H1 (cell line): Measurements from ENCODE around the gene C17orf107. TPM values are rescaled to one million over a fixed set of nuclear protein-coding genes. Genes with fewer than 3 reads are reported as not detected.
"Not testable (repeated sequence)": the region's sequence is repeated elsewhere in the genome, so short reads cannot be mapped to it uniquely, and the experiment has no call there.

Source experiments
- CTCF ChIA-PET: fragments of 300-600 bp; sonication (Branson Sonifier 250); formaldehyde crosslinking; loops from one replicate; lab custom pipeline; 2021; ENCODE audit not compliant: partially characterized antibody; lab: Charles Lee
- POLR2A ChIA-PET: fragments of 300-600 bp; sonication (Branson Sonifier 250); formaldehyde crosslinking; loops from one replicate; lab custom pipeline; 2021; ENCODE audit warnings: inconsistent platforms; ENCODE audit not compliant: partially characterized antibody; lab: Charles Lee
- DNase-seq, 2 experiments: peaks; one replicate each; pipeline versions ENCODE4 v3.0.0 to v3.0.0-alpha.2; 2010 to 2022; ENCODE audit warnings: low spot score in 2 of 2, low read depth in 1 of 2, mixed read lengths in 1 of 2
- FAIRE-seq: peaks from 2 replicates; lab custom pipeline; 2011; peaks lifted over from hg19 to GRCh38; lab: Jason Lieb, UNC
- H2AFZ ChIP-seq: 2 replicates; pipeline ENCODE4 v1.8.1; 2012; ENCODE audit warnings: low read length, inconsistent platforms
- H2AK5ac ChIP-seq: 2 replicates; pipeline ENCODE4 v1.6.1; 2013; ENCODE audit warnings: low read depth, low read length
- H2BK120ac ChIP-seq: replicated peaks from 2 replicates; pipeline ENCODE3; 2013; ENCODE audit warnings: low read depth, low read length, inconsistent platforms
- H2BK12ac ChIP-seq: 2 replicates; pipeline ENCODE4 v1.6.1; 2013; ENCODE audit warnings: low read depth, low read length
- H2BK15ac ChIP-seq: 2 replicates; pipeline ENCODE4 v1.6.1; 2013; ENCODE audit warnings: low read length
- H2BK20ac ChIP-seq: 2 replicates; pipeline ENCODE4 v1.6.1; 2013; ENCODE audit warnings: low read length
- H2BK5ac ChIP-seq: 2 replicates; pipeline ENCODE4 v1.6.1; 2013; ENCODE audit warnings: low read depth, low read length
- H3K14ac ChIP-seq: 2 replicates; pipeline ENCODE4 v1.6.1; 2013; ENCODE audit warnings: inconsistent platforms; ENCODE audit not compliant: insufficient read length
- H3K18ac ChIP-seq: 2 replicates; pipeline ENCODE4 v1.6.1; 2013; ENCODE audit warnings: low read length; ENCODE audit errors: extremely low read depth
- H3K23ac ChIP-seq: 2 replicates; pipeline ENCODE4 v1.6.1; 2013; ENCODE audit warnings: inconsistent platforms; ENCODE audit not compliant: insufficient read length
- H3K23me2 ChIP-seq: 2 replicates; pipeline ENCODE4 v1.6.1; 2013; ENCODE audit warnings: low read depth, low read length
- H3K27ac ChIP-seq: 2 replicates; pipeline ENCODE4 v1.6.1; 2011; ENCODE audit warnings: low read depth, low read length, inconsistent platforms
- H3K27me3 ChIP-seq, 4 experiments: replicated peaks in 1 of 4; 1 replicate in 1 of 4; 2 replicates in 3 of 4; pipeline versions ENCODE4 v1.6.1 to v1.8.1; 2011 to 2013; ENCODE audit warnings: low read length in 3 of 4, mild to moderate bottlenecking in 3 of 4, inconsistent platforms in 2 of 4, mixed read lengths in 2 of 4, moderate library complexity in 1 of 4; ENCODE audit not compliant: control insufficient read depth in 3 of 4, insufficient read depth in 3 of 4; ENCODE audit errors: extremely low read depth in 1 of 4
- H3K36me3 ChIP-seq, 4 experiments: 2 replicates each; pipeline versions ENCODE4 v1.6.1 to v1.8.1; 2011 to 2013; ENCODE audit warnings: mild to moderate bottlenecking in 4 of 4, low read length in 3 of 4, moderate library complexity in 2 of 4, control low read depth in 1 of 4, inconsistent platforms in 1 of 4; ENCODE audit not compliant: insufficient read depth in 4 of 4, control insufficient read depth in 2 of 4
- H3K4ac ChIP-seq: replicated peaks from 2 replicates; pipeline ENCODE3; 2013; ENCODE audit warnings: low read length, low read depth, mixed read lengths, inconsistent platforms; ENCODE audit not compliant: insufficient read length
- H3K4me1 ChIP-seq, 4 experiments: replicated peaks in 1 of 4; 1 replicate in 1 of 4; 2 replicates in 3 of 4; pipeline versions ENCODE4 v1.6.1 to v1.8.1; 2011 to 2013; ENCODE audit warnings: low read length in 3 of 4, inconsistent platforms in 2 of 4, mixed read lengths in 1 of 4; ENCODE audit not compliant: insufficient read depth in 4 of 4, control insufficient read depth in 3 of 4
- H3K4me2 ChIP-seq, 2 experiments: 2 replicates each; pipeline versions ENCODE4 v1.6.1 to v1.8.1; 2011 to 2013; ENCODE audit warnings: low read depth in 2 of 2, low read length in 2 of 2, control low read depth in 1 of 2, inconsistent platforms in 1 of 2, mild to moderate bottlenecking in 1 of 2; ENCODE audit not compliant: insufficient read depth in 1 of 2
- H3K4me3 ChIP-seq, 4 experiments: fragments of 200-600, 300-600 bp in 1 of 4; sonication (generic), shearing (Covaris generic), sonication (Bioruptor Twin) in 1 of 4; 2 replicates each; pipeline versions ENCODE4 v1.5.1 to v1.8.1; 2011 to 2016; ENCODE audit warnings: low read length in 4 of 4, low read depth in 3 of 4, control low read depth in 2 of 4, inconsistent platforms in 2 of 4, mild to moderate bottlenecking in 2 of 4, mixed read lengths in 1 of 4, moderate library complexity in 1 of 4; ENCODE audit not compliant: insufficient read depth in 2 of 4; ENCODE audit errors: extremely low read depth in 1 of 4
- H3K56ac ChIP-seq: replicated peaks from 2 replicates; pipeline ENCODE3; 2013; ENCODE audit warnings: low read depth, mild to moderate bottlenecking, mixed read lengths, low read length, inconsistent platforms; ENCODE audit not compliant: insufficient read length
- H3K79me1 ChIP-seq: 2 replicates; pipeline ENCODE4 v1.6.1; 2013; ENCODE audit warnings: low read depth, low read length, control low read depth
- H3K79me2 ChIP-seq, 2 experiments: 2 replicates each; pipeline versions ENCODE4 v1.6.1 to v1.8.1; 2012 to 2013; ENCODE audit warnings: low read length in 2 of 2, mild to moderate bottlenecking in 2 of 2, inconsistent platforms in 1 of 2; ENCODE audit not compliant: insufficient read depth in 2 of 2, control insufficient read depth in 1 of 2
- H3K9ac ChIP-seq, 4 experiments: replicated peaks in 1 of 4; 1 replicate in 1 of 4; 2 replicates in 3 of 4; pipeline versions ENCODE4 v1.6.1 to v1.8.1; 2011 to 2013; ENCODE audit warnings: low read depth in 3 of 4, low read length in 3 of 4, control low read depth in 2 of 4, mild to moderate bottlenecking in 2 of 4, moderate library complexity in 2 of 4, inconsistent platforms in 1 of 4; ENCODE audit errors: extremely low read depth in 1 of 4
- H3K9me3 ChIP-seq, 2 experiments: 2 replicates each; pipeline versions ENCODE4 v1.6.1 to v1.8.1; 2012 to 2013; ENCODE audit warnings: mild to moderate bottlenecking in 2 of 2, moderate library complexity in 2 of 2, control low read depth in 1 of 2, inconsistent platforms in 1 of 2, low read depth in 1 of 2, low read length in 1 of 2, mixed read lengths in 1 of 2; ENCODE audit not compliant: insufficient read depth in 2 of 2
- H4K20me1 ChIP-seq, 2 experiments: replicated peaks in 1 of 2; 2 replicates each; pipeline versions ENCODE3 to v1.8.1; 2011 to 2013; ENCODE audit warnings: inconsistent platforms in 2 of 2, low read length in 2 of 2, mild to moderate bottlenecking in 1 of 2; ENCODE audit not compliant: insufficient read depth in 2 of 2, control insufficient read depth in 1 of 2
- H4K5ac ChIP-seq: 2 replicates; pipeline ENCODE4 v1.6.1; 2013; ENCODE audit warnings: low read length, low read depth, mixed read lengths, inconsistent platforms; ENCODE audit not compliant: insufficient read length
- H4K8ac ChIP-seq: 2 replicates; pipeline ENCODE4 v1.8.0; 2013; ENCODE audit warnings: mild to moderate bottlenecking, moderate library complexity, low read length, inconsistent platforms; ENCODE audit not compliant: insufficient read depth; ENCODE audit errors: extremely low read depth
- H4K91ac ChIP-seq: replicated peaks from 2 replicates; pipeline ENCODE3; 2013; ENCODE audit warnings: low read length, mixed read lengths, inconsistent platforms; ENCODE audit not compliant: insufficient read length
- MAX ChIP-seq: IDR thresholded peaks from 2 replicates; pipeline ENCODE4 v1.6.1; 2012; ENCODE audit warnings: inconsistent platforms
- NRF1 ChIP-seq: IDR thresholded peaks from 2 replicates; pipeline ENCODE4 v1.6.1; 2011; ENCODE audit warnings: mild to moderate bottlenecking, low read depth, low read length, improper control_type of control experiment
- RAD21 ChIP-seq, 2 experiments: IDR thresholded peaks in 1 of 2; conservative IDR thresholded peaks in 1 of 2; 2 replicates each; pipeline ENCODE4 v1.6.1; 2011; ENCODE audit warnings: low read depth in 2 of 2, low read length in 2 of 2, improper control_type of control experiment in 1 of 2, inconsistent platforms in 1 of 2, mild to moderate bottlenecking in 1 of 2, moderate library complexity in 1 of 2
- YY1 ChIP-seq: IDR thresholded peaks from 2 replicates; pipeline ENCODE4 v1.6.1; 2011; ENCODE audit warnings: low read depth, mild to moderate bottlenecking, low read length
- polyA plus RNA-seq, 7 experiments: library from polyadenylated mRNA; depleted of rRNA in 3 of 7; stranded (reverse) in 5 of 7; unstranded in 2 of 7; fragments of >200 nt in 5 of 7; fragments of 200-250 nt in 2 of 7; gene quantifications; 1 replicate in 5 of 7; 2 replicates in 1 of 7; 4 replicates in 1 of 7; pipeline versions ENCODE4 v1.2.1 to v1.2.3, GENCODE V29; 2011 to 2013; ENCODE audit warnings: missing spikeins in 2 of 7, mixed read lengths in 2 of 7
- total RNA-seq: library from RNA; stranded (reverse); fragmentation: NEBNext Ultra II Directional; extraction: Animal tissue kit (Norgen Biotek cat#: 25700); gene quantifications from 2 replicates; pipeline ENCODE4 v1.2.1, GENCODE V29; 2021

C17orf107 gene
- total and polyA plus RNA-seq, 2 of the 8 experiments (the other 6 are each of a cell fraction or from before 2014, with no cell fraction given), result 0.39 to 0.45 TPM

GRCh38 chr17:4903051-4903818 is 3.9 kb downstream of the C17orf107 start, which contains the start of gene CHRNE (continued):
- peak; percentile 54; the same call in 1 of the 2 replicates for TF ChIP-seq MAX
- peak; percentile 64 to 75 for TF ChIP-seq RAD21 (IDR thresholded peaks at IDR 0.05 in 1 of 2, conservative IDR thresholded peaks at IDR 0.05 in 1 of 2; ENCODE audit: low read depth in 2 of 2, low read length in 2 of 2)
- 0 out of 2 replicates have a peak, but pooled peaks have one; percentile 8 for TF ChIP-seq YY1
- no peak for TF ChIP-seq NRF1
- TF ChIP-seq, all 59 proteins: peak for 5

GRCh38 chr17:4906642-4907041 is 7.3 kb downstream of the C17orf107 start:
- H4K8ac ChIP-seq, H3K4me2 ChIP-seq, H3K36me3 ChIP-seq, H3K27ac ChIP-seq, DNase-seq, H4K20me1 ChIP-seq, H3K4me3 ChIP-seq, H2BK12ac ChIP-seq, H3K18ac ChIP-seq, H3K14ac ChIP-seq, H2BK20ac ChIP-seq, H2BK15ac ChIP-seq, H2BK120ac ChIP-seq, H3K56ac ChIP-seq, H3K9ac ChIP-seq, H4K5ac ChIP-seq, FAIRE-seq, H3K4ac ChIP-seq, H2AK5ac ChIP-seq, H2BK5ac ChIP-seq, H3K9me3 ChIP-seq, H3K79me2 ChIP-seq, H4K91ac ChIP-seq, H3K23me2 ChIP-seq, H3K79me1 ChIP-seq, H2AFZ ChIP-seq, H3K23ac ChIP-seq, H3K27me3 ChIP-seq: not testable (repeated sequence)
- peaks cover 3 to 14% (median 4%) of the 10 kb centered on the region in 4 experiments; a peak in 6 of 7 replicates for H3K4me1 ChIP-seq
- ChIA-PET CTCF (interaction anchor here (0.7 kb wide), 1 partner anchor 131 kb away, joined by 3 read pairs; no protein-coding TSS in a partner anchor), POLR2A (interaction anchor here (2.1 kb wide), 1 partner anchor 40 kb away, joined by 7 read pairs; no protein-coding TSS in a partner anchor)
